HL-60 (cell line): ENCODE results near the gene TMEM121B.

ENCODE experiments used
- DNase-seq, 2 experiments: peaks; one replicate each; pipeline ENCODE4 v3.0.0-alpha.2; 2010 to 2020; ENCODE audit warnings: low read depth in 1 of 2, low spot score in 1 of 2
- H3K27ac ChIP-seq: fragments of 250-450 bp; sonication (Bioruptor Pico); replicated peaks from 2 replicates; pipeline ENCODE4 v1.5.1; 2020; ENCODE audit warnings: mild to moderate bottlenecking, moderate library complexity
- H3K27me3 ChIP-seq: fragments of 250-450 bp; sonication (Bioruptor Pico); 2 replicates; pipeline ENCODE4 v1.5.1; 2021; ENCODE audit warnings: mild to moderate bottlenecking, moderate library complexity; ENCODE audit not compliant: insufficient read depth, poor library complexity, severe bottlenecking
- H3K4me3 ChIP-seq: replicated peaks from 2 replicates; pipeline ENCODE4 v1.5.1; 2011; ENCODE audit warnings: mild to moderate bottlenecking, control low read depth, low read length; ENCODE audit not compliant: insufficient read depth
- CTCF ChIP-seq: IDR thresholded peaks from one replicate; pipeline ENCODE4 v1.5.1; 2011; ENCODE audit warnings: low read length, control low read depth, inconsistent platforms; ENCODE audit not compliant: insufficient read depth
- GABPA ChIP-seq: IDR thresholded peaks from 2 replicates; pipeline ENCODE4 v1.6.1; 2012; ENCODE audit warnings: low read depth
- POLR2AphosphoS5 ChIP-seq: IDR thresholded peaks from 2 replicates; pipeline ENCODE4 v1.6.1; 2012; ENCODE audit warnings: low read depth
- REST ChIP-seq: IDR thresholded peaks from 2 replicates; pipeline ENCODE4 v1.6.1; 2012; ENCODE audit warnings: low read depth; ENCODE audit not compliant: insufficient replicate concordance
- SPI1 ChIP-seq: IDR thresholded peaks from 2 replicates; pipeline ENCODE4 v1.6.1; 2012; ENCODE audit warnings: low read depth, mild to moderate bottlenecking, borderline replicate concordance

TMEM121B gene

GRCh38 chr22:17115945-17116565 lies 5.1 kb downstream of the TMEM121B start:
- Histone ChIP-seq H3K27me3 (no peaks in the 10 kb centered on the region), H3K27ac (peak overlapping the region; percentile 52), H3K4me3 (no peak overlapping the region)
- TF ChIP-seq POLR2AphosphoS5 (no peak), SPI1 (peak; percentile 44; the same call in 1 of the 2 replicates), REST (no peak)
- DNase-seq: no peak

- H3K27ac ChIP-seq: peak overlapping the region; percentile 52
- no peak overlapping the region for H3K4me3 ChIP-seq
- DNase-seq: no peak
- H3K27me3 ChIP-seq: no peaks in the 10 kb centered on the region
- TF ChIP-seq POLR2AphosphoS5 (no peak), REST (no peak), GABPA (no peak), SPI1 (no peak), CTCF (no peak)
Measured at GRCh38 chr22:17115236-17115635, 5.9 kb downstream of the TMEM121B start.

DNA sequence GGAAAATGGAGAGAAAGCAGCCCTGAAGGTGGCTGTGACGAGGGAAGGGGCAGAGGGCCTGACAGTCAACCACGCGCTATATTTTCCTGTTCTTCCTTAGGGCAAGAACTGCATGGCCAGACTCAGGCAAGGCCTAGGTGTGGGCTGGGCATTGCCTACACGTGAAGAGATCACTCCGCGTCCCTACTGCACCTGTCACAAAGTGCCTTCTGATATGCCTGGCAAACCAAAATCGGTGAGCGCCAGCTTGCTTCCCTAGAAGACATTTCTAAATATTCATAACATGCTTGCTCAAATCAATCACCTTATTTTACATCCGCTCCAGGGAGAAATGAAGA lies 6.3 kb downstream of the TMEM121B start:
- no peak for DNase-seq
- H3K4me3 ChIP-seq: no peak overlapping the region
- no peak for TF ChIP-seq POLR2AphosphoS5
- no peak for TF ChIP-seq CTCF
- TF ChIP-seq GABPA: no peak
- no peak for TF ChIP-seq REST
- no peak for TF ChIP-seq SPI1
- no peak overlapping the region; the same call in 1 of the 2 replicates for H3K27ac ChIP-seq
- H3K27me3 ChIP-seq: no peaks in the 10 kb centered on the region
